Panc1 (cell line): Measurements from ENCODE around the gene IGSF9. TPM values are rescaled to one million over a fixed set of nuclear protein-coding genes. Genes with fewer than 3 reads are reported as not detected.

Experiments
- ATAC-seq: fragments of 200-7000 bp; cut with Tn5 transposase; 2 replicates; pipeline ENCODE4 v1.9.1; 2020; ENCODE audit warnings: mild to moderate bottlenecking, moderate library complexity
- BruUV-seq: library from RNA; stranded (reverse); fragments of 400-500 nt; replicated peaks from 2 replicates; lab custom pipeline; 2021; lab: Mats Ljungman, UMichigan
- CTCF ChIA-PET: fragments of 300-600 bp; sonication (Branson Sonifier 250); formaldehyde crosslinking; loops from one replicate; lab custom pipeline; 2022; ENCODE audit warnings: antibody characterized with exemption; lab: Charles Lee
- POLR2A ChIA-PET: fragments of 300-600 bp; sonication (Branson Sonifier 250); formaldehyde crosslinking; loops from one replicate; lab custom pipeline; 2022; ENCODE audit warnings: antibody characterized with exemption; lab: Charles Lee
- DNase-seq: peaks from one replicate; pipeline ENCODE4 v3.0.0-alpha.2; 2010; ENCODE audit warnings: low read depth, low spot score
- H3K27ac ChIP-seq: 2 replicates; pipeline ENCODE4 v1.5.1; 2011; ENCODE audit warnings: mild to moderate bottlenecking, low read length, inconsistent platforms
- H3K27me3 ChIP-seq: fragments of 200-500 bp; sonication (Bioruptor generic); 2 replicates; pipeline ENCODE4 v1.6.0; 2014; ENCODE audit warnings: low read length, inconsistent platforms; ENCODE audit not compliant: control insufficient read depth, insufficient read depth
- H3K36me3 ChIP-seq: fragments of 200-500 bp; sonication (Bioruptor generic); 2 replicates; pipeline ENCODE4 v1.5.1; 2014; ENCODE audit warnings: inconsistent platforms, mild to moderate bottlenecking, low read length, moderate library complexity; ENCODE audit not compliant: control insufficient read depth, insufficient read depth
- H3K4me1 ChIP-seq: 2 replicates; pipeline ENCODE4 v1.5.1; 2011; ENCODE audit warnings: inconsistent platforms, mild to moderate bottlenecking, low read length, moderate library complexity; ENCODE audit not compliant: control insufficient read depth, insufficient read depth
- H3K4me3 ChIP-seq, 2 experiments: 2 replicates each; pipeline ENCODE4 v1.5.1; 2011 to 2012; ENCODE audit warnings: low read depth in 2 of 2, low read length in 2 of 2, mild to moderate bottlenecking in 2 of 2, inconsistent platforms in 1 of 2, moderate library complexity in 1 of 2
- H3K9me3 ChIP-seq: fragments of 200-500 bp; sonication (Bioruptor generic); 2 replicates; pipeline ENCODE4 v1.5.1; 2014; ENCODE audit warnings: low read depth, mild to moderate bottlenecking, inconsistent platforms, low read length, moderate library complexity; ENCODE audit not compliant: control insufficient read depth, insufficient read depth
- CTCF ChIP-seq: fragments of 450-650 bp; IDR thresholded peaks from 2 replicates; pipeline ENCODE4 v1.5.1; 2017; ENCODE audit warnings: mild to moderate bottlenecking
- POLR2AphosphoS5 ChIP-seq: IDR thresholded peaks from 2 replicates; pipeline ENCODE4 v1.6.1; 2012; ENCODE audit warnings: mild to moderate bottlenecking, low read depth, low read length, moderate library complexity
- SIN3A ChIP-seq: IDR thresholded peaks from 2 replicates; pipeline ENCODE4 v1.6.1; 2012; ENCODE audit warnings: low read depth, mild to moderate bottlenecking, low read length, moderate library complexity, borderline replicate concordance; ENCODE audit not compliant: insufficient read depth
- TCF7L2 ChIP-seq: IDR thresholded peaks from 2 replicates; pipeline ENCODE4 v1.6.1; 2011; ENCODE audit warnings: mild to moderate bottlenecking, low read depth, low read length, inconsistent platforms
- in situ Hi-C: cut with HindIII; loops from 2 replicates; pipeline ENCODE4 v1.10.0; 2016; ENCODE audit warnings: low sequenced_read_pairs, low pct_unique_long_range_greater_than_20kb
- intact Hi-C: fragments of 100-400 bp; cut with micrococcal nuclease; formaldehyde crosslinking; loops from one replicate; pipeline ENCODE4 v1.10.0; 2022; ENCODE audit not compliant: unreplicated experiment
- total RNA-seq: library from RNA; stranded (reverse); gene quantifications from one replicate; pipeline ENCODE4 v1.2.1, GENCODE V29; 2021; ENCODE audit not compliant: unreplicated experiment
- TF ChIP-seq, protein P1 (sequence below), 2 experiments: IDR thresholded peaks; 2 replicates each; pipeline ENCODE4 v1.6.1; 2011 to 2012; ENCODE audit warnings: low read depth in 2 of 2, control low read depth in 1 of 2, low read length in 1 of 2, mild to moderate bottlenecking in 1 of 2, moderate library complexity in 1 of 2; ENCODE audit not compliant: insufficient read depth in 1 of 2

IGSF9 gene
- total RNA-seq, 1 experiment from 2014 or later, result 0.51 TPM

DNA sequence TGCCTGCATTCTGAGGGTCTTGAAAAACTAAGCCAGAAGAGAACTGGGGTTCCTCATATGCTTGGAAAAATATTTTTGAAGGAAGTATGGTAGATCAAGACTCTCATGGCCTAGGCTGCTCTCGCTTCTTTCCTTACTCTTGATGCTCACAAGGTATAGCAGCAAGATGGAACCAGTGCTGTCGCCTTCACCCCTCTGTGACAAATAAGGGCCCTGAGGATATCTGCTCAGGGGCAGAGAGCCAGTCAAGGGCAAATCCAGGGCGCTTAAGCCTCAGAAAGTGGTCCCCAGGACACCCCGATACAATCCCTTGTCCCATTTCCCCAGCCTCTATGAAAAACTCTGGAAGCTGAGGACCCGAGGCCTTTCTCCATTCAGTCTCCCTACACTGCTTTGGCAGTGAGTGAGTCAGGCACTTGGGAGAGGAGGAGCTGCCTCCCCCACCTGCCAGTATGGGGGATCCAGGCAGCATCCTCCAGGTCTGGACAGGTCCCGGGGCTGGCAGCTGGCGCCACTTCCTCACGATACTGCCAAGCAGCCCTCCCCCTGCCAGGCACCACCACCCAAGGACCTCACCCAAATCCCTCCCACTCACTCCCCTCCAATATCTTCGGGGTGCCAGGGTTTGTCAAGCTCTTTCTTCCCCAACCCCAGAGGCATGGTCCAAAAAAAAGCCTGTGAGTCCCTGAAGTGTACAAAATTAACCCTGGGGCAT lies 1.3 kb downstream of the IGSF9 start:
- no peak overlapping the region for H3K27ac ChIP-seq
- H3K36me3 ChIP-seq, result peaks cover 2% of the 10 kb centered on the region; the same call in 1 of the 2 replicates
- in situ Hi-C loops (no loop called here), intact Hi-C loops (no loop called here)
- peaks cover 3% of the 10 kb centered on the region; the same call in 1 of the 2 replicates for H3K4me1 ChIP-seq
- no peaks in the 10 kb centered on the region for H3K9me3 ChIP-seq
- ChIA-PET CTCF (no interaction called here), POLR2A (no interaction called here)
- peaks cover 16% of the 10 kb centered on the region for H3K27me3 ChIP-seq
- ATAC-seq (no peak), DNase-seq (no peak)
- H3K4me3 ChIP-seq, result no peak overlapping the region
- BruUV-seq, result no TSS peak
- TF ChIP-seq POLR2AphosphoS5 (no peak), TCF7L2 (no peak), CTCF (no peak), SIN3A (no peak)
- TF ChIP-seq, protein P1, sequence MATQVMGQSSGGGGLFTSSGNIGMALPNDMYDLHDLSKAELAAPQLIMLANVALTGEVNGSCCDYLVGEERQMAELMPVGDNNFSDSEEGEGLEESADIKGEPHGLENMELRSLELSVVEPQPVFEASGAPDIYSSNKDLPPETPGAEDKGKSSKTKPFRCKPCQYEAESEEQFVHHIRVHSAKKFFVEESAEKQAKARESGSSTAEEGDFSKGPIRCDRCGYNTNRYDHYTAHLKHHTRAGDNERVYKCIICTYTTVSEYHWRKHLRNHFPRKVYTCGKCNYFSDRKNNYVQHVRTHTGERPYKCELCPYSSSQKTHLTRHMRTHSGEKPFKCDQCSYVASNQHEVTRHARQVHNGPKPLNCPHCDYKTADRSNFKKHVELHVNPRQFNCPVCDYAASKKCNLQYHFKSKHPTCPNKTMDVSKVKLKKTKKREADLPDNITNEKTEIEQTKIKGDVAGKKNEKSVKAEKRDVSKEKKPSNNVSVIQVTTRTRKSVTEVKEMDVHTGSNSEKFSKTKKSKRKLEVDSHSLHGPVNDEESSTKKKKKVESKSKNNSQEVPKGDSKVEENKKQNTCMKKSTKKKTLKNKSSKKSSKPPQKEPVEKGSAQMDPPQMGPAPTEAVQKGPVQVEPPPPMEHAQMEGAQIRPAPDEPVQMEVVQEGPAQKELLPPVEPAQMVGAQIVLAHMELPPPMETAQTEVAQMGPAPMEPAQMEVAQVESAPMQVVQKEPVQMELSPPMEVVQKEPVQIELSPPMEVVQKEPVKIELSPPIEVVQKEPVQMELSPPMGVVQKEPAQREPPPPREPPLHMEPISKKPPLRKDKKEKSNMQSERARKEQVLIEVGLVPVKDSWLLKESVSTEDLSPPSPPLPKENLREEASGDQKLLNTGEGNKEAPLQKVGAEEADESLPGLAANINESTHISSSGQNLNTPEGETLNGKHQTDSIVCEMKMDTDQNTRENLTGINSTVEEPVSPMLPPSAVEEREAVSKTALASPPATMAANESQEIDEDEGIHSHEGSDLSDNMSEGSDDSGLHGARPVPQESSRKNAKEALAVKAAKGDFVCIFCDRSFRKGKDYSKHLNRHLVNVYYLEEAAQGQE (IDR thresholded peaks at IDR 0.05; ENCODE audit: insufficient read depth in 1 of 2, low read depth in 2 of 2, low read length in 1 of 2), result no peak

GRCh38 chr1:159943278-159943640 lies 2.2 kb downstream of the IGSF9 start:
- TF ChIP-seq, protein P1 (IDR thresholded peaks at IDR 0.05; ENCODE audit: insufficient read depth in 1 of 2, low read depth in 2 of 2, low read length in 1 of 2), result no peak
- TF ChIP-seq POLR2AphosphoS5 (no peak), CTCF (no peak), SIN3A (no peak), TCF7L2 (no peak)
- CTCF ChIA-PET, result interaction anchor here (0.6 kb wide), 1 partner anchor 55 kb away, joined by 3 read pairs; no protein-coding TSS in a partner anchor
- H3K4me3 ChIP-seq, result no peak overlapping the region
- in situ Hi-C loops (no loop called here), intact Hi-C loops (no loop called here)
- no peaks in the 10 kb centered on the region for H3K9me3 ChIP-seq
- DNase-seq (no peak), ATAC-seq (no peak)
- peaks cover 2% of the 10 kb centered on the region; the same call in 1 of the 2 replicates for H3K36me3 ChIP-seq
- POLR2A ChIA-PET, result no interaction called here
- H3K27me3 ChIP-seq, result peaks cover 14% of the 10 kb centered on the region
- BruUV-seq, result no TSS peak
- H3K4me1 ChIP-seq, result peaks cover 3% of the 10 kb centered on the region; the same call in 1 of the 2 replicates
- no peak overlapping the region for H3K27ac ChIP-seq
